LNCAP (cell line): ENCODE data around the gene ZNF750.

Experiments
- TF ChIP-seq, protein P1 (sequence below): fragments of 450-650 bp; IDR thresholded peaks from 2 replicates; pipeline ENCODE4 v1.5.1; 2017; ENCODE audit warnings: mild to moderate bottlenecking

The ZNF750 gene

DNA sequence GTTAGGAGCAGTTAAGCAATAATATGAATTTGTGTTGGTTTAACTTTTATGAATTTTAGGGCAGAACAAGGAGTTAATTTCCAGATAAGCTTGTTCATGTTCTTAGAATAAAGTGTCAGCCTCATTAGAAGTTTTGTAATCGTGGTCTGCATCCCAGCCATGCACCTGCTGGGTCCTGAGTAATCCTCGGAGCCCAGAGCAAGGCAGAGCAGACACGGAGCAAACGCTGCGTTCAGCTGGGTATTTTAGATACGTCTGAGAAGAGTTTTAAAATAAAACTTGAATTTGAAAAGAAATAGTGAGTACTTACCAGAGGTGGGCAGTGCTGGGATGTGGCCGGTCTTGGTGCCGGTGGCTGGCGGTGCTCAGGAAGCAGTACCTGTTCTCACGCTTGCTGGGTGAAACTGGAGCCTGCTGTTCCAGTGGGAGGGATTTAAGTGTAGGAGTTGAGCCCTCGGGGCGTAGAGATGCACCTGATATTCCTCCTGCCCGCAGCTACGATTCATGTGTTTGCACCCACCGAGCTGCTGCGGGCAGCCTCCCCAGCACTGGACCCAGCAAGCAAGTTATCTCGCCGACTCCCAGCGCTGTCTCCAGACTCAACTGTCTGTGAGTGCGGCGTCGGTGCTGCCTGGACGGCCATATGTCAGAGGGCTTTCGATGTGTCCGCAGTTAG lies at the start of gene ZNF750:
Gene ZNF750 (minus strand): TSS at position 406 of the 676 bp plus-strand sequence. CDS start 7,568 bp downstream, outside the sequence.
- TF ChIP-seq, protein P1, sequence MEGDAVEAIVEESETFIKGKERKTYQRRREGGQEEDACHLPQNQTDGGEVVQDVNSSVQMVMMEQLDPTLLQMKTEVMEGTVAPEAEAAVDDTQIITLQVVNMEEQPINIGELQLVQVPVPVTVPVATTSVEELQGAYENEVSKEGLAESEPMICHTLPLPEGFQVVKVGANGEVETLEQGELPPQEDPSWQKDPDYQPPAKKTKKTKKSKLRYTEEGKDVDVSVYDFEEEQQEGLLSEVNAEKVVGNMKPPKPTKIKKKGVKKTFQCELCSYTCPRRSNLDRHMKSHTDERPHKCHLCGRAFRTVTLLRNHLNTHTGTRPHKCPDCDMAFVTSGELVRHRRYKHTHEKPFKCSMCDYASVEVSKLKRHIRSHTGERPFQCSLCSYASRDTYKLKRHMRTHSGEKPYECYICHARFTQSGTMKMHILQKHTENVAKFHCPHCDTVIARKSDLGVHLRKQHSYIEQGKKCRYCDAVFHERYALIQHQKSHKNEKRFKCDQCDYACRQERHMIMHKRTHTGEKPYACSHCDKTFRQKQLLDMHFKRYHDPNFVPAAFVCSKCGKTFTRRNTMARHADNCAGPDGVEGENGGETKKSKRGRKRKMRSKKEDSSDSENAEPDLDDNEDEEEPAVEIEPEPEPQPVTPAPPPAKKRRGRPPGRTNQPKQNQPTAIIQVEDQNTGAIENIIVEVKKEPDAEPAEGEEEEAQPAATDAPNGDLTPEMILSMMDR, result no peak

- TF ChIP-seq, protein P1, result no peak
Measured at GRCh38 chr17:82888583-82889495, 49.0 kb upstream of the ZNF750 start.

DNA sequence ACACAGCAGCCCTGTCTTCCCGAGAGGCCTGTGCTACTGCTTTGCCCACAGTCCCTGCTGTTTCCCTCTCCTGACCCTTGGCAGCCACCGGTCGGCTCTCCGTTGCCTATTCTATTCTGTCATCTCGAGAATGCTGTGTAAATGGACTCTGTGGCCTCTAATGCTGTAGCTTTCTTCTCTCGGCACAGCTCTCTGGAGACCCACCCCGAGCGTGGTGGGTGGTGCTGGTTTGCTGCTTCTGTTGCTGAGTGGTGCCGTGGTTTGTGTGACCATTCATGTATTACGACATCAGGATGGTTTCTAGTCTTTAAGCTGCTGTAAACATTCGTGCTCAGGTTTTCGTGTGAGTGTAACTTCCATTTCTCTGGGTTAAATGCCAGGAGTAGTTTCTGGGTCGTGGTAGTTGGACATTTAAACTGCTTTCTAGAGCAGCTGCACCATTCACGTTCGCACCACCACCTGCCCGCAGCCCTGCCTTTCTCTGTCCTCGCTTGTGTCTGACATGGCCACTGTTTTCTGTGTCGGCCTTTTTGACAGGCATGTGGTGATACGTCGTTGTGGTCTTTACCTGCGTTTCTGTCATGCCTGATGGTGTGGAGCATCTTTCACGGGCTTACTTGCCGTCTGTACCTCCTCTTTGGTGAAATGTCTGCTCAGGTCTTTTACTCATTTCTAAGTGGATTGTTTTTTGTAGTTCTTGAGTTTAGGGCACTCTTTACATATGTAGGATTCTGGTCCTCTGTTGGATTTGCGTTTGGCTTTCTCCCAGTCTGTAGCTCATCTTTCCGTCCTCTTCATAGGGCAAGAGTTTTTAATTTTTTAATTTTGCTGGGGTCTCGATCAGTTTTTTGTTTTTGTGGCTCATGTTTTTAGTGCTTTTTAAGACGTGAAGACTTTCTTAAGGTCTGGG lies 47.7 kb upstream of the ZNF750 start:
- TF ChIP-seq, protein P1, result no peak

DNA sequence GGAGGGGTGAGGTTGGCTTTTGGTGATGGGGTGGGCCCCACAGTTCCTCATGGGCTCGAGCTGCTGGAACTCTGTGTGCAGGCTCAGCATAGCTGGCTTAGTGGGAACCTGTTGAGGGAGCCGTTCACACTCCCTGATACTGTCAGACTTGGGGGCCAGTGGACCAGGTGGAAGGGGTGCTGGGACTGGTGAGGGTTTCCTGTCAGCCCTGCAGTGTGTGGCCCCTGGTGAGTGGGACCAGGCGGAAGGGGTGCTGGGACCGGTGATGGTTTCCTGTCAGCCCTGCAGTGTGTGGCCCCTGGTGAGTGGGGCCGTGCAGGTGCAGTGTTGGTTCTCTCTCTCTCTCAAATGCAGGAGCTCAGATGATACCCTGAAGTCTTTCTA lies 45.1 kb upstream of the ZNF750 start:
- TF ChIP-seq, protein P1, result no peak

DNA sequence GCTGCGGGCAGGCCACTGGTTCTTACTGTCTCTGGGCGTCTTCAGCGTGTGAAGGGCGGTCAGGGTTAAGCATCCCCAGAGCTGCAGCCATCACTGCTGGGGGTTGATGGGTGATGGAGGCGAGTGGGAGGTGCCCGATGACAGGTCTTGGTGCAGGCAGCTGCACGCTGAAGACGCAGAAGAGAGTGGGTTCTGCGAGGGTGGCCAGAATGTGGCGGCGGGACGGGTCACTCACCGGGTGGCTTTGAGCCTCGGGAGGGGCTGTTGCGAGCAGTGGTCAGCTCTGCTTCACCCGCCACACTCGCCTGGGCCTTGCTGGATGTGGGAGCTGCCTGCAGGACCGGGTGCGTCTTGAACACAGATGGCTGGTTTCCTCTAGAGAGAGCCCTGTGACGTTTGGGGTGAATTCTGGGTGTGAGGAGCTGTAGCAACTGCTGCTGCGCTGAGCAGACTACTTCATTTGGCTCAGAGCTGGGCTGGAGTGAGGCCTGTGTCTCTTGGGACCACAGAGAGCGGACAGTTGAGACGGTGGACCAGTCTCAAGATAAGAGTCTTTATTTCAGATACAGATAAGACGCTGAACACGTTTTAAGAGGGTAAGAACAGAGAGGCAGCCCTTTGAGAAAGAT lies 44.6 kb upstream of the ZNF750 start:
- TF ChIP-seq, protein P1, result no peak

DNA sequence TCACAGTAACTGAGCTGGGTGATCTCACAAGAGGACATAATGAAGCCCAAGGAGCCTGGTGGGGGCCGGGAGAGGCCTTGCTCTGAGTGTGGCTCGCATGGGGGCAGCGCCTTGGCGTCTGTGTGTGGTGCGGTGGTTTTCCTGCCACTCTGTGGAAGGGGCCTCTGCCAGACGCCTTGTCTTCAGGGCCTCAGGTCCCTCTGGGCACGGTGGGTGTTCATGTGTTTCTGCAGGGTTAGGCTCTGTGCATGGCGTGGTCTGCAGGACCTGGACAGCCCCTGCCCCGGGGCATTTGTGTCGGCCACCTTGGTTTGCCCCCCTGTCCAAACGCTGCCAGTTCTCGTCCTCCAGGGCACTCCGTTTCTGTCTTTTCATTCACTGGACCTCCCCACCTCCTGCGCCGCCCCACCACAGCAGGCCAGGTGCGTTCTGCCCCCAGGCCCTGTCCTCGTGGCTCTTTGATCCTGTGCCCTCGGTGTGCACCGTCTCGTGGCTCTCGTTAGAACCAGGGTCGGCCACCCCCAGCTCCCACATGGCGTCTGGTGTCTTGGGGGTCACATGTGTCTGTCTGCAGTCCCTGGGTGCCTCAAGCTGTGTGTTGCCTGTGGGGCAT lies 43.7 kb upstream of the ZNF750 start:
- TF ChIP-seq, protein P1, result no peak
